GM23338 (cell line): ENCODE results near the gene RXRA. TPM values are rescaled to one million over a fixed set of nuclear protein-coding genes. Genes with fewer than 3 reads are reported as not detected.

ENCODE experiments used
- ATAC-seq: fragments of 200-7000 bp; cut with Tn5 transposase; 3 replicates; pipeline ENCODE4 v1.9.1; 2020
- DNase-seq: peaks from one replicate; pipeline ENCODE4 v3.0.0-alpha.2; 2015; ENCODE audit warnings: low spot score
- H2AFZ ChIP-seq: fragments of 200-600 bp; sonication (generic); 2 replicates; pipeline ENCODE4 v1.8.0; 2016; ENCODE audit warnings: antibody characterized with exemption, mild to moderate bottlenecking, moderate library complexity
- H3F3A ChIP-seq: fragments of 200-600 bp; sonication (generic); replicated peaks from 2 replicates; pipeline ENCODE4 v1.8.0; 2017; ENCODE audit warnings: antibody characterized with exemption, mixed run types, low read depth
- H3K27ac ChIP-seq: fragments of 200-600 bp; sonication (generic); 2 replicates; pipeline ENCODE4 v1.6.1; 2016; ENCODE audit warnings: low read depth
- H3K27me3 ChIP-seq: fragments of 200-600 bp; sonication (generic); 2 replicates; pipeline ENCODE4 v1.8.0; 2016; ENCODE audit warnings: mild to moderate bottlenecking, mixed run types, moderate library complexity; ENCODE audit not compliant: insufficient read depth
- H3K36me3 ChIP-seq: fragments of 200-600 bp; sonication (generic); 2 replicates; pipeline ENCODE4 v1.8.0; 2016; ENCODE audit warnings: mild to moderate bottlenecking; ENCODE audit not compliant: insufficient read depth
- H3K4me1 ChIP-seq: fragments of 200-600 bp; sonication (generic); 2 replicates; pipeline ENCODE4 v1.8.0; 2016; ENCODE audit warnings: mild to moderate bottlenecking, moderate library complexity; ENCODE audit not compliant: insufficient read depth
- H3K4me2 ChIP-seq: fragments of 200-600 bp; sonication (generic); 2 replicates; pipeline ENCODE4 v1.7.1; 2017; ENCODE audit warnings: mixed run types
- H3K4me3 ChIP-seq: fragments of 200-600 bp; sonication (generic); 2 replicates; pipeline ENCODE4 v1.6.1; 2016; ENCODE audit warnings: mixed run types
- H3K79me2 ChIP-seq: fragments of 200-600 bp; sonication (generic); replicated peaks from 2 replicates; pipeline ENCODE4 v1.8.0; 2017; ENCODE audit warnings: mild to moderate bottlenecking; ENCODE audit not compliant: insufficient read depth
- H3K9me2 ChIP-seq: fragments of 200-600 bp; sonication (generic); 2 replicates; pipeline ENCODE4 v1.8.0; 2017; ENCODE audit not compliant: insufficient read depth
- H4K20me1 ChIP-seq: fragments of 200-600 bp; sonication (generic); replicated peaks from 2 replicates; pipeline ENCODE4 v1.8.0; 2017; ENCODE audit warnings: mild to moderate bottlenecking; ENCODE audit not compliant: insufficient read depth
- H3K27ac Mint-ChIP-seq: 2 replicates; pipeline ENCODE4 v1.8.0; 2020; ENCODE audit warnings: inconsistent platforms, mild to moderate bottlenecking, moderate library complexity, mixed read lengths
- H3K27me3 Mint-ChIP-seq: 3 replicates; pipeline ENCODE4 v1.8.0; 2022; ENCODE audit warnings: low read depth, mild to moderate bottlenecking, moderate library complexity, mixed read lengths, inconsistent platforms; ENCODE audit not compliant: insufficient read depth, poor library complexity
- H3K36me3 Mint-ChIP-seq: 3 replicates; pipeline ENCODE4 v1.8.0; 2021; ENCODE audit warnings: low read depth, mild to moderate bottlenecking, inconsistent platforms, moderate library complexity, mixed read lengths
- H3K4me1 Mint-ChIP-seq: 3 replicates; pipeline ENCODE4 v1.8.0; 2020; ENCODE audit warnings: mild to moderate bottlenecking, inconsistent platforms, mixed read lengths
- H3K4me3 Mint-ChIP-seq: 3 replicates; pipeline ENCODE4 v1.8.0; 2021; ENCODE audit warnings: moderate library complexity, mild to moderate bottlenecking, inconsistent platforms, mixed read lengths
- H3K9me3 Mint-ChIP-seq: 3 replicates; pipeline ENCODE4 v1.8.0; 2020; ENCODE audit warnings: moderate library complexity, mild to moderate bottlenecking, inconsistent platforms, mixed read lengths
- CREB1 ChIP-seq: fragments of 250-450 bp; sonication (Bioruptor Pico); IDR thresholded peaks from 2 replicates; pipeline ENCODE4 v1.5.0; 2020; ENCODE audit warnings: low read depth, mild to moderate bottlenecking, moderate library complexity
- ETS1 ChIP-seq: IDR thresholded peaks from 2 replicates; pipeline ENCODE4 v1.6.1; 2016; ENCODE audit warnings: antibody characterized with exemption
- EZH2 ChIP-seq: fragments of 200-600 bp; sonication (generic); IDR thresholded peaks from one replicate; pipeline ENCODE4 v1.8.0; 2017; ENCODE audit warnings: antibody characterized with exemption, mild to moderate bottlenecking, low read depth; ENCODE audit not compliant: unreplicated experiment
- EZH2phosphoT487 ChIP-seq: fragments of 200-600 bp; sonication (generic); IDR thresholded peaks from one replicate; pipeline ENCODE4 v1.8.1; 2018; ENCODE audit warnings: antibody characterized with exemption; ENCODE audit not compliant: unreplicated experiment
- JUNB ChIP-seq: IDR thresholded peaks from one replicate; pipeline ENCODE4 v1.6.1; 2016; ENCODE audit warnings: antibody characterized with exemption; ENCODE audit not compliant: unreplicated experiment
- NANOG ChIP-seq: IDR thresholded peaks from 2 replicates; pipeline ENCODE4 v1.6.1; 2016; ENCODE audit warnings: antibody characterized with exemption, borderline replicate concordance
- POLR2AphosphoS5 ChIP-seq: IDR thresholded peaks from 2 replicates; pipeline ENCODE4 v1.6.1; 2016; ENCODE audit warnings: antibody characterized with exemption, low read depth
- STAT1 ChIP-seq: IDR thresholded peaks from one replicate; pipeline ENCODE4 v1.6.1; 2016; ENCODE audit warnings: antibody characterized with exemption; ENCODE audit not compliant: unreplicated experiment
- ZNF114 ChIP-seq: fragments of 250-450 bp; sonication (Bioruptor Pico); IDR thresholded peaks from 2 replicates; pipeline ENCODE4 v1.5.0; 2020; ENCODE audit warnings: mild to moderate bottlenecking, moderate library complexity
- ZNF331 ChIP-seq: fragments of 250-450 bp; sonication (Bioruptor Pico); IDR thresholded peaks from 2 replicates; pipeline ENCODE4 v1.5.0; 2020; ENCODE audit warnings: low read depth, mild to moderate bottlenecking, moderate library complexity
- ZNF462 ChIP-seq: fragments of 250-450 bp; sonication (Bioruptor Pico); IDR thresholded peaks from 2 replicates; pipeline ENCODE4 v1.5.0; 2020; ENCODE audit warnings: mild to moderate bottlenecking, moderate library complexity
- polyA plus RNA-seq: library from polyadenylated mRNA; unstranded; fragments of >200 nt; fragmentation: Nextera tagmentation; extraction: Ambion mirVana; gene quantifications from 2 replicates; pipeline ENCODE4 v1.2.1, GENCODE V29; 2016
- total RNA-seq: library from RNA; depleted of rRNA; stranded (reverse); fragments of >200 nt; shearing (Covaris generic); gene quantifications from 2 replicates; pipeline ENCODE4 v1.2.3, GENCODE V29; 2014
- TF ChIP-seq, protein P1 (sequence below): IDR thresholded peaks from one replicate; pipeline ENCODE4 v1.6.1; 2018; ENCODE audit warnings: antibody characterized with exemption; ENCODE audit not compliant: unreplicated experiment
- TF ChIP-seq, protein P2 (sequence below), 2 experiments: fragments of 200-600 bp in 1 of 2; sonication (generic) in 1 of 2; conservative IDR thresholded peaks; 2 replicates each; pipeline versions ENCODE4 v1.5.1 to v1.6.1; 2016 to 2017; ENCODE audit warnings: antibody characterized with exemption in 2 of 2, low read depth in 2 of 2, mild to moderate bottlenecking in 2 of 2, moderate library complexity in 1 of 2

RXRA gene
- total and polyA plus RNA-seq, 2 experiments from 2014 or later: 4.9 to 17.9 TPM

DNA sequence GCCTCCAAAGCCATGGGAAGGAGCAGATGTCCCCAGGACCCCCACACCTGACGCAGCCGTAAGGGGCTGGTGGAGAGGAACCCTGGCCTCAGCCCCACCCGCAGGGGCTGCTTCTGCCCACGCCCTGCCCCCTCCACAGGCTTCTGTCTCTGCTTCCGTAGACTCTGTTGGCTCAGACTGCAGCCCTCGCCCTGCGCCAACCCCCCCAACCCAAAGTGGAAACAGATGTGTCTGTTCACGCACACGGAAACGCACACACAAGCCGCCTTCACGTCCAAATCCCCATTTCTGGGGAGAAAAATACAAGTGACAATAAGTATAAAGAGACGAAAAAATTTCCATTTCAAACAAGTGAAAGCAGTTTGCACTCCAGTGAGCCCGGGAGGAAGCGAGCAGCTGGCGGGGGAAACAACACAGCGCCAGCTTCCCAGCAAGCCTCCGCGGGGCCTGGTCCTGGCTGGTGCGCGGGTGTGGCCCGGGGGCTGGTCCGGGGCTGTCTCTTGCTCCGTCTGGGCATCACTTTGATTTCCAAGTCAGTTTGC, 32.6 kb upstream of the RXRA start:
- Mint-ChIP-seq H3K4me3 (no peak overlapping the region), H3K4me1 (peaks cover 9% of the 10 kb centered on the region; the same call in 2 of the 3 replicates), H3K36me3 (no peaks in the 10 kb centered on the region), H3K27ac (no peak overlapping the region), H3K9me3 (no peaks in the 10 kb centered on the region), H3K27me3 (peaks cover 3% of the 10 kb centered on the region)
- 0 out of 2 replicates have a peak overlapping the region, but pooled peaks have one; percentile 28 for H2AFZ ChIP-seq
- H3K9me2 ChIP-seq: no peaks in the 10 kb centered on the region
- TF ChIP-seq STAT1 (no peak), NANOG (no peak), POLR2AphosphoS5 (no peak), ZNF114 (CRISPR knock-in tag) (no peak), EZH2phosphoT487 (no peak), ZNF331 (CRISPR knock-in tag) (no peak), JUNB (no peak), EZH2 (no peak), ETS1 (no peak), ZNF462 (CRISPR knock-in tag) (no peak), CREB1 (CRISPR knock-in tag) (no peak)
- TF ChIP-seq, protein P1, sequence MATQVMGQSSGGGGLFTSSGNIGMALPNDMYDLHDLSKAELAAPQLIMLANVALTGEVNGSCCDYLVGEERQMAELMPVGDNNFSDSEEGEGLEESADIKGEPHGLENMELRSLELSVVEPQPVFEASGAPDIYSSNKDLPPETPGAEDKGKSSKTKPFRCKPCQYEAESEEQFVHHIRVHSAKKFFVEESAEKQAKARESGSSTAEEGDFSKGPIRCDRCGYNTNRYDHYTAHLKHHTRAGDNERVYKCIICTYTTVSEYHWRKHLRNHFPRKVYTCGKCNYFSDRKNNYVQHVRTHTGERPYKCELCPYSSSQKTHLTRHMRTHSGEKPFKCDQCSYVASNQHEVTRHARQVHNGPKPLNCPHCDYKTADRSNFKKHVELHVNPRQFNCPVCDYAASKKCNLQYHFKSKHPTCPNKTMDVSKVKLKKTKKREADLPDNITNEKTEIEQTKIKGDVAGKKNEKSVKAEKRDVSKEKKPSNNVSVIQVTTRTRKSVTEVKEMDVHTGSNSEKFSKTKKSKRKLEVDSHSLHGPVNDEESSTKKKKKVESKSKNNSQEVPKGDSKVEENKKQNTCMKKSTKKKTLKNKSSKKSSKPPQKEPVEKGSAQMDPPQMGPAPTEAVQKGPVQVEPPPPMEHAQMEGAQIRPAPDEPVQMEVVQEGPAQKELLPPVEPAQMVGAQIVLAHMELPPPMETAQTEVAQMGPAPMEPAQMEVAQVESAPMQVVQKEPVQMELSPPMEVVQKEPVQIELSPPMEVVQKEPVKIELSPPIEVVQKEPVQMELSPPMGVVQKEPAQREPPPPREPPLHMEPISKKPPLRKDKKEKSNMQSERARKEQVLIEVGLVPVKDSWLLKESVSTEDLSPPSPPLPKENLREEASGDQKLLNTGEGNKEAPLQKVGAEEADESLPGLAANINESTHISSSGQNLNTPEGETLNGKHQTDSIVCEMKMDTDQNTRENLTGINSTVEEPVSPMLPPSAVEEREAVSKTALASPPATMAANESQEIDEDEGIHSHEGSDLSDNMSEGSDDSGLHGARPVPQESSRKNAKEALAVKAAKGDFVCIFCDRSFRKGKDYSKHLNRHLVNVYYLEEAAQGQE: no peak
- TF ChIP-seq, protein P2, sequence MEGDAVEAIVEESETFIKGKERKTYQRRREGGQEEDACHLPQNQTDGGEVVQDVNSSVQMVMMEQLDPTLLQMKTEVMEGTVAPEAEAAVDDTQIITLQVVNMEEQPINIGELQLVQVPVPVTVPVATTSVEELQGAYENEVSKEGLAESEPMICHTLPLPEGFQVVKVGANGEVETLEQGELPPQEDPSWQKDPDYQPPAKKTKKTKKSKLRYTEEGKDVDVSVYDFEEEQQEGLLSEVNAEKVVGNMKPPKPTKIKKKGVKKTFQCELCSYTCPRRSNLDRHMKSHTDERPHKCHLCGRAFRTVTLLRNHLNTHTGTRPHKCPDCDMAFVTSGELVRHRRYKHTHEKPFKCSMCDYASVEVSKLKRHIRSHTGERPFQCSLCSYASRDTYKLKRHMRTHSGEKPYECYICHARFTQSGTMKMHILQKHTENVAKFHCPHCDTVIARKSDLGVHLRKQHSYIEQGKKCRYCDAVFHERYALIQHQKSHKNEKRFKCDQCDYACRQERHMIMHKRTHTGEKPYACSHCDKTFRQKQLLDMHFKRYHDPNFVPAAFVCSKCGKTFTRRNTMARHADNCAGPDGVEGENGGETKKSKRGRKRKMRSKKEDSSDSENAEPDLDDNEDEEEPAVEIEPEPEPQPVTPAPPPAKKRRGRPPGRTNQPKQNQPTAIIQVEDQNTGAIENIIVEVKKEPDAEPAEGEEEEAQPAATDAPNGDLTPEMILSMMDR (conservative IDR thresholded peaks at IDR 0.05; ENCODE audit: low read depth in 2 of 2): no peak
- no peaks in the 10 kb centered on the region for H3K4me1 ChIP-seq
- ATAC-seq (peak; percentile 37; the same call in 2 of the 3 replicates), DNase-seq (no peak)
- H3K27me3 ChIP-seq: no peaks in the 10 kb centered on the region
- H3K27ac ChIP-seq: no peak overlapping the region
- no peak overlapping the region for H3K4me2 ChIP-seq
- H3F3A ChIP-seq: no peaks in the 10 kb centered on the region
- H3K4me3 ChIP-seq: no peak overlapping the region
- no peaks in the 10 kb centered on the region for H3K36me3 ChIP-seq
- no peaks in the 10 kb centered on the region for H4K20me1 ChIP-seq
- H3K79me2 ChIP-seq: no peaks in the 10 kb centered on the region
